HG03558 (cell line): Measurements from ENCODE around the gene GAL3ST2.

ENCODE experiments used
- ATAC-seq: cut with Tn5 transposase; IDR thresholded peaks from one replicate; pipeline ENCODE4 v1.9.1; 2021; ENCODE audit warnings: moderate number of reproducible peaks; ENCODE audit not compliant: unreplicated experiment; ENCODE audit errors: extremely low read depth

GAL3ST2 gene

GRCh38 chr2:241836292-241836691 is 59.7 kb downstream of the GAL3ST2 start:
- ATAC-seq, result no peak

GRCh38 chr2:241837197-241837965 is 60.8 kb downstream of the GAL3ST2 start:
- no peak for ATAC-seq

GRCh38 chr2:241841181-241842066 is 64.8 kb downstream of the GAL3ST2 start:
- no peak for ATAC-seq

- no peak for ATAC-seq
Measured at GRCh38 chr2:241842067-241842415, 65.4 kb downstream of the GAL3ST2 start.

GRCh38 chr2:241842620-241843211 is 66.1 kb downstream of the GAL3ST2 start:
- no peak for ATAC-seq

GRCh38 chr2:241843321-241844065 is 66.9 kb downstream of the GAL3ST2 start:
- ATAC-seq, result no peak

- ATAC-seq, result peak; percentile 50
Measured at GRCh38 chr2:241844066-241844728, 67.6 kb downstream of the GAL3ST2 start.

- ATAC-seq, result no peak
Measured at GRCh38 chr2:241844831-241845578, 68.4 kb downstream of the GAL3ST2 start.

- ATAC-seq, result no peak
Measured at GRCh38 chr2:241846406-241846805, 69.8 kb downstream of the GAL3ST2 start.

GRCh38 chr2:241848761-241849615 is 72.4 kb downstream of the GAL3ST2 start:
- no peak for ATAC-seq

- no peak for ATAC-seq
Measured at GRCh38 chr2:241849616-241850543, 73.3 kb downstream of the GAL3ST2 start.

GRCh38 chr2:241850544-241851324 is 74.1 kb downstream of the GAL3ST2 start:
- no peak for ATAC-seq

- no peak for ATAC-seq
Measured at GRCh38 chr2:241851325-241852115, 74.9 kb downstream of the GAL3ST2 start.

- ATAC-seq, result no peak
Measured at GRCh38 chr2:241852116-241852980, 75.7 kb downstream of the GAL3ST2 start.
